Panc1 (cell line): ENCODE measurements around the gene TERC.

Experiments
- POLR2AphosphoS5 ChIP-seq: IDR thresholded peaks from 2 replicates; pipeline ENCODE4 v1.6.1; 2012; ENCODE audit warnings: mild to moderate bottlenecking, low read depth, low read length, moderate library complexity
- REST ChIP-seq, 2 experiments: IDR thresholded peaks; 2 replicates each; pipeline ENCODE4 v1.6.1; 2011 to 2012; ENCODE audit warnings: low read depth in 2 of 2, control low read depth in 1 of 2, low read length in 1 of 2, mild to moderate bottlenecking in 1 of 2, moderate library complexity in 1 of 2; ENCODE audit not compliant: insufficient read depth in 1 of 2
- SIN3A ChIP-seq: IDR thresholded peaks from 2 replicates; pipeline ENCODE4 v1.6.1; 2012; ENCODE audit warnings: low read depth, mild to moderate bottlenecking, low read length, moderate library complexity, borderline replicate concordance; ENCODE audit not compliant: insufficient read depth
- TF ChIP-seq, protein P1 (sequence below): fragments of 450-650 bp; IDR thresholded peaks from 2 replicates; pipeline ENCODE4 v1.5.1; 2017; ENCODE audit warnings: mild to moderate bottlenecking

DNA sequence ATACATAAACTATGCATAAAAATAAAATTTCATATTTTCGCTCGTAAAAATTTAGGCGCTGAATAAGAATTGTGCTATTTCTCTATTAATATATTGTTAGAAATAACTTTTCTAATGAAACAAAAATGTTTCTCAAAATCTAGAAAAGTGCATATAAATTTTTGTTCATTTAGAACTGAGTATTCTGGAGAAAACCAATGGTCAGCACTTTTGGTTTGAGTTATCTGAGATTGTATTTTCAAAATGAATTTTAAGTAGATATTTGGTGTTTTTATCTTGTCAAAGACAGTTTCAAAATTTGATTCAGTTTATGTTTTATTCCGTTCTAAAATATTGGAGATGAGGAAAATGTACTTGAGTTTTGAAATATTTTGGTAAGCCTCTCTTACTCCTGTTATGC lies 22.3 kb upstream of the TERC start:
- TF ChIP-seq, protein P1, sequence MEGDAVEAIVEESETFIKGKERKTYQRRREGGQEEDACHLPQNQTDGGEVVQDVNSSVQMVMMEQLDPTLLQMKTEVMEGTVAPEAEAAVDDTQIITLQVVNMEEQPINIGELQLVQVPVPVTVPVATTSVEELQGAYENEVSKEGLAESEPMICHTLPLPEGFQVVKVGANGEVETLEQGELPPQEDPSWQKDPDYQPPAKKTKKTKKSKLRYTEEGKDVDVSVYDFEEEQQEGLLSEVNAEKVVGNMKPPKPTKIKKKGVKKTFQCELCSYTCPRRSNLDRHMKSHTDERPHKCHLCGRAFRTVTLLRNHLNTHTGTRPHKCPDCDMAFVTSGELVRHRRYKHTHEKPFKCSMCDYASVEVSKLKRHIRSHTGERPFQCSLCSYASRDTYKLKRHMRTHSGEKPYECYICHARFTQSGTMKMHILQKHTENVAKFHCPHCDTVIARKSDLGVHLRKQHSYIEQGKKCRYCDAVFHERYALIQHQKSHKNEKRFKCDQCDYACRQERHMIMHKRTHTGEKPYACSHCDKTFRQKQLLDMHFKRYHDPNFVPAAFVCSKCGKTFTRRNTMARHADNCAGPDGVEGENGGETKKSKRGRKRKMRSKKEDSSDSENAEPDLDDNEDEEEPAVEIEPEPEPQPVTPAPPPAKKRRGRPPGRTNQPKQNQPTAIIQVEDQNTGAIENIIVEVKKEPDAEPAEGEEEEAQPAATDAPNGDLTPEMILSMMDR: no peak
- TF ChIP-seq REST (IDR thresholded peaks at IDR 0.05; ENCODE audit: insufficient read depth in 1 of 2, low read depth in 2 of 2, low read length in 1 of 2) (no peak), POLR2AphosphoS5 (no peak), SIN3A (no peak)
